ENCODE measurements around the gene DPM2.

The DPM2 gene

GRCh38 chr9:127949827-127950512 is 12.3 kb upstream of the DPM2 start:
- no peak for DNase-seq (ENCODE audit: low read depth)
- H3K4me3 ChIP-seq (ENCODE audit: low read length), result no peak overlapping the region
- TF ChIP-seq CTCF (IDR thresholded peaks at IDR 0.05; ENCODE audit: insufficient read depth, low read depth, low read length, missing control alignments), result no peak

GRCh38 chr9:127947841-127948710 is 10.4 kb upstream of the DPM2 start:
- no peak overlapping the region for H3K4me3 ChIP-seq (ENCODE audit: low read length)
- DNase-seq (ENCODE audit: low read depth), result no peak
- TF ChIP-seq CTCF (IDR thresholded peaks at IDR 0.05; ENCODE audit: insufficient read depth, low read depth, low read length, missing control alignments), result no peak

- DNase-seq (ENCODE audit: low read depth), result no peak
- no peak overlapping the region for H3K4me3 ChIP-seq (ENCODE audit: low read length)
- no peak for TF ChIP-seq CTCF (IDR thresholded peaks at IDR 0.05; ENCODE audit: insufficient read depth, low read depth, low read length, missing control alignments)
Measured at GRCh38 chr9:127946728-127947127, 9.1 kb upstream of the DPM2 start.

GRCh38 chr9:127945942-127946341 is 8.3 kb upstream of the DPM2 start:
- no peak overlapping the region for H3K4me3 ChIP-seq (ENCODE audit: low read length)
- DNase-seq (ENCODE audit: low read depth), result no peak
- no peak for TF ChIP-seq CTCF (IDR thresholded peaks at IDR 0.05; ENCODE audit: insufficient read depth, low read depth, low read length, missing control alignments)

- no peak for DNase-seq (ENCODE audit: low read depth)
- TF ChIP-seq CTCF (IDR thresholded peaks at IDR 0.05; ENCODE audit: insufficient read depth, low read depth, low read length, missing control alignments), result no peak
- H3K4me3 ChIP-seq (ENCODE audit: low read length), result no peak overlapping the region
Measured at GRCh38 chr9:127945338-127945737, 7.7 kb upstream of the DPM2 start.

- DNase-seq (ENCODE audit: low read depth), result no peak
- no peak for TF ChIP-seq CTCF (IDR thresholded peaks at IDR 0.05; ENCODE audit: insufficient read depth, low read depth, low read length, missing control alignments)
- no peak overlapping the region for H3K4me3 ChIP-seq (ENCODE audit: low read length)
Measured at GRCh38 chr9:127944586-127945218, 7.0 kb upstream of the DPM2 start.
